Stimulated activated CD4-positive, alpha-beta T cell treated with anti-CD3 and anti-CD28 coated beads, Interleukin-15, amount 100 ng/mL, for 48 hours (primary cell): ENCODE data around the gene KLHL29.

Source experiments
- DNase-seq, 2 donors: peaks; one replicate each; pipeline ENCODE4 v3.0.0-alpha.2; 2020; ENCODE audit warnings: low read depth in 2 of 2

Gene KLHL29

DNA sequence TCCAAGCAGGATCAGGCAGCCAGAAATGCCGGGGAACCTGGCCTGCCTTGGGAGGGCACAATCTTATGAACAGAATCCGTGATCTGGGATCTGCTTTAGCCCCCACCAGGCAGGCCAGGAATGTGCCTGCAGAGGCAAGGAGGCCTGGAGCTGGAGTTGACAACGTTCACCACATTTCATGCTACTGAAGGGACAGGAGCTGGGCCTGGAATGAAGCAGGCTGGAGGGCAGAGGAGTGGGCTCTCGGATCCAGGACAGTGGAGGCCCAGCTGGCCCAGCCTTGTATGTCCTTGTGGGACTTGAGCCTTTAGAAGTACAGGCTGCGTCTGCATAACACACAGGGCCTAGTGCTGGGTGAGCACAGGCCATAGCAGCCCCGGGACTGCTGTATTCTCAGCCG is 91.8 kb downstream of the KLHL29 start:
- DNase-seq, result no peak

DNA sequence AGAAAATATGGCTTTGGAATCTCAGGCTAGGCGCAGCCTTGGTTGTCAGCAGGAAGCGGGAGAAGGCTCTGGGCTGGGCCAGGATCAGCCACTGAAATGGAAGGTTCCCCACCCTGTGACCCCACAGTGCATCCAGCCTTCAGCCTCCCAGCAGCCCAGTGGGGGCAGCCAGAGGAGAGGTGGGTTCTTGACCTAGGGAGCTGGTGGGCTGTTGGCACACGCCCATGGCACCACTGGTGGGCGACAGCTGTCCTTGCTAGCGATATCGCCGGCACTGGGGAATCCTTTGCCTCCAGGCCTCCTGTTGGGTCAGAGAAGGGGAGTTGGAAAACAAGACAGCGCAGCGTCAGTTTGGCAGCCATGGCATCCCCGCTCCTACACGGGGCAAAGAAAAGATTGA is 92.4 kb downstream of the KLHL29 start:
- no peak for DNase-seq

DNA sequence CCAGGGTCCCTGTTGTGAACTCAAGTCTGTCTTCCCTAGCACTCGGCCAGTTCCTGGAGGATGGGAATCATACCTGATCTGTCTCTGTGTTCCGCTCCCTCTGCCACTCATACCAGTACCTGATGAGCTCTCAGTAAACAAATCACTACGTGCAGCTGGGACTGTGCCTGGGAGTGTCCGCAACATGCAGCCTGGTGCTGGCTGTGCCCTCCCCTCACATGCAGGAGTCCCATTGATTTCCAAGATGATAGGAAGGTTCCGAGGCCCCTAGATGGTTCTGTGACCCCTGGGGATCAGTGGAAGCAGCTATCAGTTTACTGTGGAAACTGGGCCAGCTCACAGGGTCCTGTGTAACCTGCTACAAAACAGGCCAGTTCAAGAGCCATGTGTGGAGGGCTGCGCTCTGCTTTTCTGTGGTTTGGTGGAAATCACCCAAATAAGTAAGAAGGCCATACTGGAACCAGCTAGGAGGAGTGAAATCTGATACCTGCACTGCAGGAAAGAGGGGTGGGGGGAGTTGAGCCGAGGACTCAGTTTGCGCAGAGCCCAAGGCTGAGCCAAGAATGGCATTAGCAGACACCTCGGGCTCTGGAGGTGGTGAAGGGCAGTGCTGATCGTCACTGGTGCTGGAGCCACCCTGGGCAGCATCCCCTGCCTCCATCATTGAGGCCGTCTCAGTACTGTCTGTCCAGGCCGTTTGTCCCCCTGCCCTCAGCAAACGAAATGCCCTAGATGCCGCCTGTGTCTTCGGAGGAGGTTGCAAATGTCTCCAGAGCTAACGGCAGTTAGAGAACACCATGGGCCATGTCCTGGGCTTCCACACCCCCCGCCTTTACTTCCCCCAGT is 93.3 kb downstream of the KLHL29 start:
- DNase-seq, result no peak

DNA sequence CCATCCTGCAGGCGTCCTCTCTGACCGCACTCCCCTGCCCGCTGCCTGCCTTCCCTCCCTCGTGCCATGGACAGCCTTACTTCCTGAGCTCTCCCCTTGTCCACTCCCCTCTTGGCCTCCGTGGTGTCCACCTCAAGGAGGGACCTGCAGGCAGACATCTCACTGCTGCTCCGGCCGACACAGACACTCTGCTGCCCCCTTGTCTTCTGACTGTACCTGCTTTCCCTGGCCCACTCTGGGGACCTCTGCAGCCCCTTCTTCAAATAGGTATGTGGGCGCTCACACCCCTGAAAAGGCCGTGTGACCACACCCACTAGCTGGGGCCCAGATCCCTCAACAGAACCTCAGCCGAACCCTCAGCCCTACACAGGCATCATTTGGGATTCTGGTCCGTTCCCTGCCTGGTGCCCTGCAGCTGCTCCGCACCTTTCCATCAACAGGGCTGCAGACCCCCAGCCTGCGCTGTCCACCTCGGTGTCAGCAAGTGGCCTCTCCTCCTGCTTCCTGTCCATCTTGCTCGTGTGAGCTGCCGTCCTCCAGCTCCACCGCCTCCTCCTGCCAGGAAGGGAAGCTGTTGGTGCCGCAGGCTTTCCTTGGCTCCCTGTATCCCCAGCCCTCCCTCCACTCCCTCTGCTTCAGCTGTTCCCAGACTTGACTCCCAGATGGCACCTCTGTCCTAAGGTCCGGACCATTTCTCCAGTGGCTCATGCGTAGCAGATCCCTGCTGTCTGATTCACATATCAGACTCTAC is 94.1 kb downstream of the KLHL29 start:
- DNase-seq, result no peak

DNA sequence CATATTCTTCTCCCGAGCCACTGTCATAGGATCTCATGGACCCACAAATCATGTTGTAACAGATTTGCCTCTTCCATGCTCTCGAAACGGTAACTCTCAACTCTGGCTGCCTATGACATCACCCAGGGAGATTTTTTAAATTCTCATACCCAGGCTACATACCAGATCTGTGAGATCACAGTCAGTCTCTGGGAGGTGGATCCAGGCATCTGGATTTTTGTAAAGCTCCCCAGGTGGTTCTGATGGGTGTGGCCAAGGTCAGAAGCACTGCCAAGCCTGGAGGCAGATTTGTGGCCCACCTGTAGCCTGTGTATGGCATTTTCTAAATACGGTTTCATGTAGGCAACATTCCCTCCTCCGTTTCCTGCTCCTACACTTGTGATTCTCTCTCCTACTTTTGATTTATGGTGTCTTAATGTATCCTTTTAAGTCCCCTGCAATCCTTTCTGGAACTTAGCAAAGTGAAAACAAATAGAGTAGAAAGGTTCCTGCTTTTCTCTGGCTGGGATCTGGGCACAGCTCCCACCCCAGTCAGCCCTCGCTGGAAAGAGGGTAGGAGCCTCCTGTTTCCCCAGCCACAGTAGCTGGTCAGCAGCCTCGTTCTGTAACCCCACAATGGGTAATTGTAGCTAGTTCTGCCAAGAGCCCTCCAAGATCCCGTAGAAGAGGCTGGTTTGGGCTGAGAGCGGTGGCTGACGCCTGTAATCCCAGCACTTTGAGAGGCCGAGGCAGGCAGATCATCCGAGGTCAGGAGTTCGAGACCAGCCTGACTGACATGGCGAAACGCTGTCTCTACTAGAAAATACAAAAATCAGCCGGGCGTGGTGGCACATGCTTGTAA is 96.2 kb downstream of the KLHL29 start:
- no peak for DNase-seq

DNA sequence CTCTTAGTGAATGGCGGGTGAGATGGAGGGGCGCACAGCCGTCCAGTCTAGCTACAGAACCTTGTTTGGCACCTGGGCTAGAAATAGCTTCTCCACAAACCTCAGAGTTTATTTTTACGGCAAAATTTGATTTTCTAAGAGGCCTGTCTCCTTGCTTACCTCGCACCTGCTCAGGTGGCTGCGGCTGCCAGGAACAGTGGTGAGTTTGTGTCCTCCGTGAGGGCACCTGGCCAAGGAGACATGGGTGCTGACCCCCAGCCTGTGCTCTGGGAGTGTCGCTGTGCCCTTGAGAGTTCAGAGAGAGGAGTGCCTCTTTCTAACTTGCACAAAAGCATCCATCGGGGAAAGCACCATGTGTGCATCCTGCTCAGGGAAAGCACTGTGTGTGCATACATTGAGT is 97.2 kb downstream of the KLHL29 start:
- no peak for DNase-seq

DNA sequence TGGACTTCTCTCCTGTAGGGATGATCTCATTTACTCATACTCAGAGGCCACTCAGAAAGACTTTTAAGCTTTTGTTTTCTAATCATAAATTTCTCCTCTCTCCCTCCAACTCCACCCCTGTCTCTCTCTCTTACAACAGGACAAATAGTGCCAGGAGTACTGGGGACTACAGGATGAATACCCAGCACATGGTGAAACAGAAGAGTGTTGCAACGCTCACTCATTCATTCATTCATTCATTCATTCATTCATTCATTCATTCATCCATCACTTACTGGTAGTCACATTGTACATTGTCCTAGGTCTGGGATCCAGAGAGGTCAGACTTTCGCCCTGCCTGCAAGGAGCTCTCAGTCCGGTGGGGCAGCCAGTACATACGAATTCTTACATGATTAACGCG is 97.6 kb downstream of the KLHL29 start:
- DNase-seq, result no peak

DNA sequence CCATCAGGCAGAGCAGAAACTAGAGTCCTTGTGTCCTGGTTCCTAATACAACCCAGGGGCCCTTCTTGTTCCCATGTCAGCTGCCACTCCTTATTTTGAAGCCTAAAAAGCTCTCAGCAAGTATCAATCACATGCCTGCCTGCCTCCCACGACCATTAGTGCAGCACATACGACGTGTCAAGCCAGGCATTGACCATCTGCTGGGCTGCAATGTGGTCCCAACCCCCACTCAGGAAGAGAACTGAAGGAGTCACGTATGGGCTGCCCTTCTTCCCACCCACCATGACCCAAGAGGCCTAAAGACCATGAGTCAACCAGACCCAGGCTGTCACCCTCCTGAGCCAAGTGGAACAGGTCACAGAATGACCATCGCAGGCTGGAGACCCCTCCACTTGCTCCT is 98.8 kb downstream of the KLHL29 start:
- DNase-seq, result no peak

DNA sequence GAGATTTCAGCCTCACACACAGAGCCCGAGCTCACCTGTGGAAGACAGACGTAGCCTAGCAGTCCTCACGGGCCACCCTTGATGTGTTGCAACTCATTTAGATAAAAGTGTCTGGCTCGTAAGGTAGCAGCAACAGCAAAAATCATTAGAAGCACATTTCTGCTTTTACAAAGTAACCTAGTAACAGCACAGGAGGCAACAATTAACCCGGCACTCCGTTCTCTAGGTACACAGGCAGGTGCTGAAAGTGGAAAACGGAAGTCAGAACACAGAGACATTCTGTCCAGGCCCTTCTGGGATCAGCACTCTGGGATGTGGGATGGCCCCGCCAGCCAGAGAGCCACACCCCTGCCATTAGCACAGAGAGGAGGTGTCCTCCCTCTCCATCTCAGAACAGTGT is 99.3 kb downstream of the KLHL29 start:
- DNase-seq, result no peak

DNA sequence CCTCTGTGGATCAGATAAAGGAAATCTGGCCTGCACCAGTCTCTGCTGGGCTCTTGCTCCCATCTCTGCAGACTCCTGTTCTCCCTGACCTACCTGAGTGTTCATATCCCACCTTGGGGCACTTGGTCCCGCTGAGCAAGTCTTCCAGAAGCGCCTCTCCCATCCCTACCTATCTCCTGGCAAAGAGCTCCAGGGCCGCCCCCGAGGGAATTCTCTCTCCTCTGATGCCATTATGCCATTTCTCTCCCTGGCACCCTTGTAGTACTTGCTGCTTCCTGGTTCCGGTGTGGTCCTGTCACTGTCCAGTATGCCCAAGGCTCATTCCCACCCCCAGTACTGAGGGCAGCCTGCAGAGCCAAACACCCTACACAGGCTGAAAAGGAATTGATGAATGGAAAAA is 99.8 kb downstream of the KLHL29 start:
- no peak for DNase-seq

DNA sequence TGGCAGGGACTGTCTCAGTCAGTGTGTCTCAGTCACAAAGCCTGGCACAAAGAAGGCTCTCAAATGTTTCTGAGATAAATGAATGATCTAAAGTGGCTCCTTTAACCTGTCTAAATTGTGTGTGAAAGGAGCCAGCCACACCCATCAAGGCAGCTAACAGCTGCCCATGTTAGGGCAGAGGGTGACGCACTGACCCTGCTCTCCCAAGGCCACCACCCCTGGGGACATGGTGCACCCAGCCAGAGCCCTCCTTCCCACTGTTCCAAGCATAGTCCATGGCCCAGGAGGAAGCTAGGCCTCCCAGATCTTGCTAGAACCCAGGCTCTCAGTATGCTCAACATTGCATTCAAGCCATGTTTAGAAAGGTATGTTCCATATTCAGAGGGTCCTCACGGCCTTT is 100.3 kb downstream of the KLHL29 start:
- DNase-seq, result no peak

DNA sequence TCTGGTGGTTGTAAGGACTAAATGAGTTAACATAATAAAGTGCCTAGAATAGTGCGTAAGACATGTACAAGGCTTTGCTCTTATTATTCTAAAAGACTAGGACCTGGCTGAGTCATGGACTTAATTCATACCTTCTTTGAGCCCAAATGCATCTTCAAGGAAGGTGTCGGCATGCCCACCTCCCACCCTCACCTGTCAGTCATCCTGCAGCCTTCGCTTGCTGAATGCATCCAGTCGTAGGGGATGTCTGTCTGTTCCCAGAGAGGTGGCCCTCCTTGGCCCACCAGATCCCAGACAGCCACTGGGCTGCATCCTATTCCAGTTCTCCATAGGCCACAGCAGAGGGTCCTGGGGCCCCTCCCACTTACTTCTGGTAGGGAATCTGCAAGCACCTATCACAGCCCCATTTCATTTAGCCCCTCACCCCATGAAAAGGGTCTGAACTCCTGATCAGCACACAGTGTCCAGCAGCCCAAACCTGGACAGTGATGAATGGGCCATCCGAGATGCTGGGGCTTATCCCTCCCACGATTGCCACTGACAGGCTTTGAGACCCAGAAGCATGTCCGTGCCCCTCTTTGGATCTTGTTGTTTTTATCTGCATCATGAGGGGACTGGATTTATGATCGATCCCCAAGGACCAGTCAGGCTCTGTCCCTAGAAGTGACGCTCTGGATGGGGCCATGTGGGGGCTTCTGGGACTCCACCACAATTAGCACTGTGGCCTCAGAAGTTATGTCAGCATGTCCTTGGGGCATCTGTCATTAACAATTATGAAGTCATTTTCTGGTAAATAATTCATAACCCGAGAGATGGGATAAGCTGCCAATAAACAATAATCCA is 101.1 kb downstream of the KLHL29 start:
- DNase-seq, result no peak

DNA sequence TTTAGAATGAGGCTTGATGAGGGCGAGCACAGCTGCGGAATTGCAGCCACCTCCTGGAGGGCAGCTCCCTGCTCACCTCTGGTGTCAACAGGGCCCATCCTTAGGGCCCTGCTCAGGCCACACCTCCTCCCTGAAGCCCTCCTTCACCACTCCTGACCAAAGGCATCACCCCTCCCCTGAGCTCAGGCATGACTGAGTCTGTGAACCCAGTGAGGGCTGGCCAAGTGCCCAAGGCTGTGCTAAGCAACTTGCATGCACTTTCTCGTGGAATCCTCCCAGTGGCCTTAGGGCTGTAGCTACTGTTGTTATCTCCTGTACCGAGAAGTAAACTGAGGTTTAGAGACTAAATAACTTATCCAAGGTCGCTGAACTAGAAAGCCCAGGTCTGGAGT is 101.7 kb downstream of the KLHL29 start:
- no peak for DNase-seq

DNA sequence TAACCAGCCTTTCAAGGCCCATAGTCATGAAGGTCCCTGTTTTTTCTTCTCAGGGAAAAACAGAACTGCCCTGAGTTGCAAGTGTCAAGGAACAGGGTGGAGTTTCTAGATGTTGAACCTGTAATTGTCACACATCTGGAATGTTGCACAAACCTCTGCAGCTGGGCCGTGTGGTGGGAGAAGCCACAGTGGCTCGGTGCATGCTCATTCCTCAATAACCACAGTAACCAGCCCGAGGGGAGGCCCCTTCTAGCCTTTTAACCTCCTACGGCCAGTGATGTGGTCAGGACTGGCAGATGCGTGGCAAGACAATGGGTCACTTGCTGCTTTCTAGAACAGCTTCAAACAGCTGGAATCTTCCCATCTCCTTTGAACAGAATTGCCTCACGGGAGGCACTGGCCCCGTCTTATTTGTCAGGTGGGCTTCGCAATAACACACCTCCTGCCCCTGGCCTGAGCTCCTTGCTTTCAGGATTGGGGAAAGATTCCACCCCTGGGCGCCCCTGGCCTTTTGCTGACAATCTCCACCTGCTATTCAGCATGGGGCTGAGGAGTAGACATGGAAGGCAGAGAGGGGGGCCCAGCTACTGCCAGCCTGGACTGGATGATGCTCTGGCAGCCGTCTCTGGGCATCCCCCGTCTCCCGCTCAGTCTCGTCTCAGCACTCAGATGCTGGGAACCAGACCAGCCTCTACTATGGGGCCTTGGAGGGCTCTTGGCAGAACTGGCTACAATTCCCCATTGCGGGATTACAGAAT is 102.9 kb downstream of the KLHL29 start:
- DNase-seq, result no peak

DNA sequence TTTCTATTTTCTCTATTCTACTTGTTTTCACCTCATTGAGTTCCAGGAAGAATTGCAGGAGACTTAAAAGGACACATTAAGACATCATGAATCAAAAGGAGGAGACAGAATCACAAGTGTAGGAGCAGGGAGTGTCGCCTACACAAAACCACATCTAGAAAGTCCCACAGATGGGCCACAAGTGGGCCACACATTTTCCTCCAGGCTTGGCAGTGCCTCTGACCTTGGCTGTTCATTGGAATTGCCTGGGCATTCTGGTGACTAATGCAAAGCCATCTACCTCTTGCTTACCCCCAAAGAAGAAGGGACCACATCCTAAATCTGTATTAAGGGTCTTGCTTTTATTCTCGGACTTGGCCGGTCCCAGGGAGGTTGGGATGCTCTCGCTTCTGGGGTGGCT is 103.6 kb downstream of the KLHL29 start:
- no peak for DNase-seq

DNA sequence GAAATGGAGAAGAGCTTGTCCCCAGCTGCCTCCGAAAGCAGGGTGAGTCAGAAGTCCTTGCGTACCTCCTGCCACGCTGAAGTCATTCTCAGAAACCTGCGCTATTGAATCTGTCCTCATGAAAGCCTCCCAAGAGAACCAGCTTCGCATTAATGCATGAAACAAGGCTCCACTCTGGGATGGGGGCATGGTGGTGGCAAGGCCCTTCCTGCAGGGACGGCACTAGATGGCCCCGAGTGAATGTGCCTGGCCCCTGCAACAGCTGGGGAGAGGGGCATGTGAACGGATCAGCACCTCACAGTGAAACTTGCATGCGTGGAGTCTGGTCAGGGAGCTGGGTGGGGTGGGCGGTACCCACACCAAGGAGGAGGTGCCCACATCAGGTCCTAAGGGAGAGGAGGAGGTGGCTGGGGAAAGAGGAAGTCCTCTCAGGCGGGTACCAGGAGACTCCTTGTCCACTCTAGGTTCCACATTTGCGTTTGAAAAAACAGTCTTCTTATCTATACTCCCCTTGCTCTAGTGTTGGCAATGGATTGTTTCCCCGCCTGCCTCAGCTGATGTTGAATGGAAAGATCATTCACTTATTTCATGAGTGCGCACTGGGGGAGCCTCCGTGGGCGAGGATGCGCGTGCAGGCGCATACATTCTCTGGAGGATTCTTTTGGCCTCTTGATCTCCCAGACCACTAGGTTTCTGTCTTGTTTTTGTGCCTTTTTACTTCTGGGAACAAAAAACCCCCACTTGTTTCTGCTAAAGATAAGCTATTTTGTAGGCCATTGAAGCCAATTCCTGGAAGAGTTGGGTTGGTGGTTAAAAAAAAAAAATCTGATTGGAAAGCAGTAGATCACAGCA is 104.7 kb downstream of the KLHL29 start:
- DNase-seq, result peak; percentile 25 to 40

DNA sequence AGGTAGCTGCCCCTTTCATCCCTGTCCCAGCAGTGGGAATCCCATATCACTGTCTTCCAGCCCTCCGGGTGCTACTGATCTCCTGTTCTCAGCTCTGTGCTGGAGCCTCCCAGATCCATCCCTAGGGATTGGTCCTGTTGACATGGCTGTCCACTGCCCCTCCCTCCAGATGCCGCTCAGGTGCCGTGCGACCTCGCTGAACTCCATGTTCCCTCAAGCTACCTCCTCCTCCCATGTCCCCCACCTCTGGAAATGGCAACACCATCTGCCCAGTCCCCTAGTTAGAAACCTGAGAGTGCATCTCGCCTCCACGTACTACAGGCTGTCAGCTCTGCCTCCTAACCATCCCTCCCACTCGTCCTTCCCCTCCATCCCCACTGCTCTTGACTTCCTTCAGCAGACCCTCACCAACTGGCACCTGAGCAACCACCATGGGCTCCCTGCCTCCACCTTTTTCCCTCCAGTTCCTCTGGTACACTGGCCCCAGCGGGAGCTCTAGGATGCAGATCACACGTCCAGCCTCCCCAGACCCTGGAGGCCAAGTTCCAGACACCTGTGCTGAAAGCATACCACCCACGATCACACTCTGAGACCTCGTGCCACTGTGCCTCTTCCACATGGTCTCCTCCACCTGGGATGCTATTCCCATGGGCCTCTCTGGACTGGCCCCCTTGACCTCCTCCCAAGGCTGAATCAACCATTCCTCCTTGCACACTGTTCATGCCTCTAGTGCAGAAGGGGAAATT is 106.8 kb downstream of the KLHL29 start:
- DNase-seq, result no peak

DNA sequence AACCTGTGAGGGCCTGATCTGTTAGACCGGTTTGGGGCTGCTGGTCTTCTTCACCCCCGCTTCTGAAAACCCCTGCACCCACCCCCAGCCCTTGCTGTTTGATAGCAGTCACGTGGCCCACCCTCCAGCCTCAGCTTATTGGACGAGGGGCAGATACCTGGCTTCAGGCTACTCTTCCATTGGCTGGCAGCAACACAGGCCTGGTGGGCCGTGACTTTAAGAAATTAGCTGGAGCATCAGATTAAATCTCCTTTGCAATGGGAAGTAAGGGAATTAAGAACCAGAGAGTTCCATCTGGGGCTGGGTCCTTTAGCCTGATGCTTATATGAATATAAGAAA is 107.3 kb downstream of the KLHL29 start:
- DNase-seq, result no peak

DNA sequence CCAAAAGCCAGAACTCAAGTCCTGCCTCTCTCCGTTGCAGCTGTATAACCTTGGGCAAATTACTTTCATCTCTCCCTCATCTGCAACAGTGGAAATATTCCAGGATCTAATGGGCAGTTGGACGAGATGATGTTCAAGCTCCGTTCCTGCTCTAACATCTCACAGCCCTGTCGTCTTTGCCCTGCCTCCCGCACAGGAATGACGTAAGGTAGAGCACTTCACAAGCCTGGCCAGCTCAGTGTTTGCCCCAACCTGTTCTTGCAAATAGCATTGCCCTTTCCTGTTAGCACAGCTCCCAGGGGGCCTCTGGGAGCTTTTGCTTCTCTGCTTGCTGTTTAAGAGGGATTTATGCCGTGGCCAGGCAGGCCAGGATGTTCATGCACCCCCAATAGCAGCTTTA is 107.9 kb downstream of the KLHL29 start:
- DNase-seq, result no peak
